Omental fat pad (tissue), 4 donors: Measurements from ENCODE around the gene TMEM108. TPM values are rescaled to one million over a fixed set of nuclear protein-coding genes. Genes with fewer than 3 reads are reported as not detected.

Experiments used
- ATAC-seq: fragments of 150-250 bp; one replicate; pipeline ENCODE4 v1.9.1; 2016; ENCODE audit warnings: mild to moderate bottlenecking, moderate library complexity; ENCODE audit not compliant: low FRiP score
- DNase-seq: peaks from one replicate; pipeline ENCODE4 v3.0.0-alpha.2; 2019; ENCODE audit warnings: low spot score
- CTCF ChIP-seq, 3 donors: fragments of 450-650 bp; IDR thresholded peaks; one replicate each; pipeline ENCODE4 v1.5.1; 2016 to 2017; ENCODE audit warnings: antibody characterized with exemption in 3 of 3, mild to moderate bottlenecking in 3 of 3, moderate library complexity in 2 of 3
- total RNA-seq, 4 donors: library from RNA; depleted of rRNA; stranded (reverse); fragments of >200 nt; gene quantifications; one replicate each; pipeline ENCODE4 v1.1.0, GENCODE V29; 2016

Gene TMEM108
- total RNA-seq, 4 donors from 2014 or later, result 0.93 to 1.3 (median 0.96) TPM; not detected in 1

GRCh38 chr3:133069556-133070286, 31.5 kb downstream of the TMEM108 start:
- no peak for ATAC-seq
- TF ChIP-seq CTCF (IDR thresholded peaks at IDR 0.05), result no peak
- no peak for DNase-seq

GRCh38 chr3:133074977-133075376, 36.8 kb downstream of the TMEM108 start:
- TF ChIP-seq CTCF (IDR thresholded peaks at IDR 0.05), result no peak
- ATAC-seq (no peak), DNase-seq (no peak)

GRCh38 chr3:133077688-133078087, 39.5 kb downstream of the TMEM108 start:
- ATAC-seq (no peak), DNase-seq (no peak)
- TF ChIP-seq CTCF (IDR thresholded peaks at IDR 0.05), result no peak

- TF ChIP-seq CTCF (IDR thresholded peaks at IDR 0.05), result no peak
- DNase-seq (no peak), ATAC-seq (no peak)
These were observed 41.4 kb downstream of the TMEM108 start for GRCh38 chr3:133079621-133080020.

GRCh38 chr3:133081016-133081415, 42.8 kb downstream of the TMEM108 start:
- no peak for TF ChIP-seq CTCF (IDR thresholded peaks at IDR 0.05)
- ATAC-seq (no peak), DNase-seq (no peak)

GRCh38 chr3:133083395-133083794, 45.2 kb downstream of the TMEM108 start:
- TF ChIP-seq CTCF (IDR thresholded peaks at IDR 0.05), result no peak
- DNase-seq, result no peak
- ATAC-seq, result no peak

GRCh38 chr3:133089906-133090485, 51.8 kb downstream of the TMEM108 start:
- no peak for TF ChIP-seq CTCF (IDR thresholded peaks at IDR 0.05)
- DNase-seq (no peak), ATAC-seq (no peak)
